Body of pancreas (tissue), 4 donors: Measurements from ENCODE around the gene DLG1.

ENCODE experiments used
- CTCF ChIP-seq, 7 experiments: fragments of 450-650 bp in 4 of 7; fragments of 200-600 bp in 3 of 7; sonication (generic) in 3 of 7; IDR thresholded peaks; one replicate each; pipeline ENCODE4 v1.5.1; 2016 to 2019; ENCODE audit warnings: antibody characterized with exemption in 7 of 7
- POLR2A ChIP-seq, 3 donors: fragments of 450-650 bp; IDR thresholded peaks; one replicate each; pipeline ENCODE4 v1.6.1; 2016; ENCODE audit warnings: antibody characterized with exemption in 3 of 3, mild to moderate bottlenecking in 2 of 3

- TF ChIP-seq CTCF (IDR thresholded peaks at IDR 0.05) (no peak), POLR2A (IDR thresholded peaks at IDR 0.05) (no peak)
These were observed 93.7 kb downstream of the DLG1 start for GRCh38 chr3:197204736-197205135.
